ENCODE data around the gene SRRM5.
A peak's percentile ranks its signal among the peaks of the same experiment; 100 is the strongest.
"Not testable (repeated sequence)": the region's sequence is repeated elsewhere in the genome, so short reads cannot be mapped to it uniquely, and the experiment has no call there.

SRRM5 gene

GRCh38 chr19:43591904-43592772 lies 19.8 kb upstream of the SRRM5 start:
- no peak for DNase-seq

DNA sequence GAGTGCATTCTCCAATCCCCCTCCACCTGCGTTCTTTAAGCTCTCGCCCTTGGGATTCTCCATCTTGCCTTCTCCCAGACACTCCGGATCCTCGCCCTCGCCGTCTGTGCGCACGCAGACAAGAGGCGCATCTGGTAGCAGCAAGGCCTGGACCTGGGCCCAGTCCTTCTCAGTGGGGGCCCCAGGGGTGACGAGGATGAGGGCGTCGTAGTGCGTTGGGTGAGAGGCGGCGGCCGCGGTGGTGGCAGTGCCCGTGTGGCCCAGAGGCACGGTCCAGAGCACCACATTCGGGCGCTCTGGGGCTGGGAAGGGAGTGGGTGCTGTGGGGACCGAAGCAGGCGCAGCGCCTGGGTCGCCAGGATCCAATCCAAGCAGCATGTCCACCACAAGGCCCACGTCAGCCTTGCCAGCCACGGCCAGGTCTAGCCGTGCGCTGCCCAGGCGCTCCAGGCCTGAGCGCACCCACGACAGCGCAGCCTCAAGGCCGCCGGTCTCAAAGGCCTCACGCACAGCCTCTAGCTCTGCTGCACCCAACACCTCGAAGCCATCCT lies 19.0 kb upstream of the SRRM5 start:
- no peak for DNase-seq

DNA sequence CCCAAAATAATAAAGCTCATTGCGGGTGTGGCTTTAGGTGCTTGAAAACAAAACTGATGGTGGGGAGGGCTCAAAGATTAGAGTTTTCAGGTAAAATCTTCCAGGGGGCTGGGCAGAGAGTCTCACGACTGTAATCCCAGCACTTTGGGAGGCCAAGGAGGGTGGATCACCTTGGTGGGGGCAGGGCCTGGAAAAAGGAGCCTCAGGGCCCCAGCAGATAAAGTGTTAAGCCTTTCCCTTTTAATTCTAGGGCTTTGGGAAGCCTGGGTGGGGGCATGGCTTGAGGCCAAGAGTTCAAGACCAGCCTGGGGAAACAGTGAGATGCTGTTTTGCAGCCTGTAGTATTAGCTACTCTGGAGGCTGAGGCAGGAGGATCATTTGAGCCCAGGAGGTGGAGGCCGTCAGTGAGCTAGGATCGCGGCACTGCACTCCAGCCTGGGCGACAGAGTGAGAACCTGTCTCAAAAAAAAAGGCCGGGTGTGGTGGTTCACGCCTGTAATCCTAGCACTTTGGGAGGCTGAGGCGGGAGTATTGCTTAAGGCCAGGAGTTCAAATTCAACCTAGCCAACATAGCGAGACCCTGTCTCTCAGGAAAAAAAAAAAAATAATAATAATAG lies 17.7 kb upstream of the SRRM5 start:
- no peak for DNase-seq

DNA sequence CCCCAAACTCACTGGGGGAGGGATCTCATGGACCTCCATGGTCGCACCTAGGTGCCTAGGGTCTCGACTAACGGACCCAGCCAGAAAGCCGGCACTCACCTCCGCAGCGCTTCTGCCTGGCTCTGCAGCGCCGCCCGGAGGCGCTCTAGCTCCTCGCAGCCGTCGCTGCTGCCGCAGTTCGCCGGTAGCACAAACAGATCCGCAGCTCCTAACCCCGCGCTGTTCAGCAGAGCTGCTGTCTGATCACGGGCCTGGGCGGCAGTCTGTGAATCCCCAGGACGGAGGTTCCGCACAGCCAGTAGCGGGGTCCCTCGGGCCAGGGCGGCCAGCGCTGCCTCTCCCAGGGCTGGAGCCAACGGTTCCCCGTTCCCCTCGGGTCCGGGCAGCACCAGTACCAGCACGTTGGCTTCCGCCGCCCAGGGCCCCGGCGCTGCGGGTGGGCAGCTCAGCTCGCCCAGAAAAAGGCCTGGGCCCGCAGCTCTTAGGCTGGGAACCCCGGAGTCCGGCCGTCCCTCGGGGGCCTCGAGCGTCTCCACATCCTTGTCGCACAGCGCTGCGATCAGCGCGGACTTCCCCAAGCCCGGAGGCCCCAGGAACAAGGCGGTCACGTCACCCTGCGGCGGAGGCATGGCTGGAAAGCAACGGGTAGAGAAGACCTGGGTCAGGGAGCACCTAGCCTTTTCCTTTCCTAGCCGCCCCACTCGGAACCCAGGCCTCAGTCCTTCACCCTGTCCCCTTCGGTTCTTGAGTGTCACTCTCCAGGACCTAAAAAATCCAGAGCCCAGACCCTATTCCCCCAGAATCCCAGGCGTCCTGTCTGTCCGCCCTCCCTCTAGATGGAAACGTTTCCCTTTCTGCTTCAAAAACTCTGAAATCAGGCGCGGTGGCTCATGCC lies 16.9 kb upstream of the SRRM5 start:
- DNase-seq = peak; percentile 78

GRCh38 chr19:43595605-43595998 lies 16.3 kb upstream of the SRRM5 start:
- DNase-seq = no peak

DNA sequence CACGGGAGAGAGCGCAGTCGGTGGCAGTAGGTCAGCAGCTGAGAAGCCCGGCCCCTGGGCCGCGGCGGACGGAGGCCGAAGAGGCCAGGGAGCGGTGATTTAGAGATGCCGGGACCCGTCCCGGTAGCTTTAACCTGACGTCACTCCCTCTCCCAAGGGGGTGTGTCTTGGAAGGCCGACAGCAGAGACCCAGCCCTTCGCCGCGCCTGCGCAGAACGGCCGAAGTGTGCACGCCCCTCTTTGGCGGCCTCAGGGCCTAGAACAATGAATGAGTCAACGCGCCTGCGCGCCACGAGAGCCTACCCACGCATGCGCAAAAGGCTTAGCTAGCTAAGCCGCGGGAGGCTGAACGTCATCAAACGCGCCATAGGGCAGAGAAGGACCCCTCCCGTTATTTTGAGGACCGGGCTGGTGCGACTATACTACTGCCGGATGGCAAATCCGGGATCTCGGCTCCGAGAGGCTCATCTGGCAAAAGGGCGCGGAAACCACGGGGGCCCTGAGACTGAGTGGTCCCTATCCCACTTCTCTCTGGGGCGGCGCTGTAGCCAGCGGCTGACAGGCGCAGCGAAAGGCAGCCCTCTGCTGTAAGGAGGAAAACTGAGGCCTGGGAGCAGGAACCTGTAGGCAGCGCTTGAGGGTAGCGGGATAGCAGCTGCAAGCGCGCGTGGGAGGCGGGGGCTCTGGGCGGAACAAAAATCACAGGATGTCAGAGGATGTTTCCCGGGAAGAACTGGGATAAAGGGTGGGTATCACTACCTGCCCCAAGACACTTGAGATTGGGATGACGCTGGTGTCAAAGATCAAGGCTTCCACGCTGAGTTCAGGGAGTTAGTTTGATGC lies 15.7 kb upstream of the SRRM5 start, which contains the start of the genes IRGQ and ZNF576:
Gene IRGQ (minus strand): TSS at position 136 of the 843 bp plus-strand sequence. CDS start 796 bp downstream, outside the sequence.
Gene ZNF576 (plus strand): TSS at position 597 of the 843 bp plus-strand sequence. CDS start 514 bp downstream, outside the sequence.
- peak; percentile 100 for DNase-seq

DNA sequence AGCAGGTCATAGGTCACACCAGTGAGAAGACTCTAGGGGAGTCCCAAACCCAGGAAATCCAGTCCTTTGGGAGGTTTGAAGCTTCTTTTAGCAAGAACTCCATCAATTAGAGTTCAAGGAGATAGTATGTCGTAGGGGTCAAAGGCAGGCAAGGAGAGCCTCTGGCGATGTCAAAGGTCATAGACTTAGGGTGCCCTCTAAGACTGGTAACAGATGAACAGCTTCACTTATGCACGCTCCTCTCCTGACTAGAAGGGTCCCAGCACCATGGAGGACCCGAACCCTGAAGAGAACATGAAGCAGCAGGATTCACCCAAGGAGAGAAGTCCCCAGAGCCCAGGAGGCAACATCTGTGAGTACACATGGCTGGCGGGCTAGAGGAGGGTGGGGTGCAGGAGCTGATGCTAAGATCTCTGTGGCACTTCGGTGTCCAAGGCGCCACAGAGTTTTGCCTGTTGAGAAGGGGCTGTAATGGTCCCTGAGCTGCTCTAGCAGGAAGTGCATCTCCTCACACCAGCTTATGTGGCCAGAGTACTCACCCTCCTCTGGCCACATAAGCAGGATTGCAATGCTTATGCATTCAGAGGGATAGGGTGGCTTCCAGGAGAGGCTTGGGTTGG lies 14.9 kb upstream of the SRRM5 start:
- DNase-seq = no peak

DNA sequence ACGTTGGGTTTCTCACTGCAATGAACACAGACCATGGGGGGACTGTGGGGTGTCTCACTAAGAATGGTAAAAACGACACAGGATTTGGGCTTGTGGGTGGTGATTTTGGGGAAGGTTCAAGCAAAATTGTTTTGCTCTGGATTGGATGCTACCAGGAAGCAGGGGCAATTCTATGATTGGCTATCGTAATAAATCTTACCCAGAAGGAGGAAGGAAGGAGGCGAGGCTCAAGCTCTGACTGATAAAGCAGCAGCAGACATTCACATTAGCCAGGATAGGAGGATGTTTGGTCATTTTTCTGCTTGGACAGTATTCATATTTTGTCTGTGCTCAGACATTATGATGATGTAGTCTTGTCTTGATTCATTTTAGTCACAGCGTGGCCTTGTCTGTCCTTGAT lies 14.0 kb upstream of the SRRM5 start:
- DNase-seq = no peak

DNA sequence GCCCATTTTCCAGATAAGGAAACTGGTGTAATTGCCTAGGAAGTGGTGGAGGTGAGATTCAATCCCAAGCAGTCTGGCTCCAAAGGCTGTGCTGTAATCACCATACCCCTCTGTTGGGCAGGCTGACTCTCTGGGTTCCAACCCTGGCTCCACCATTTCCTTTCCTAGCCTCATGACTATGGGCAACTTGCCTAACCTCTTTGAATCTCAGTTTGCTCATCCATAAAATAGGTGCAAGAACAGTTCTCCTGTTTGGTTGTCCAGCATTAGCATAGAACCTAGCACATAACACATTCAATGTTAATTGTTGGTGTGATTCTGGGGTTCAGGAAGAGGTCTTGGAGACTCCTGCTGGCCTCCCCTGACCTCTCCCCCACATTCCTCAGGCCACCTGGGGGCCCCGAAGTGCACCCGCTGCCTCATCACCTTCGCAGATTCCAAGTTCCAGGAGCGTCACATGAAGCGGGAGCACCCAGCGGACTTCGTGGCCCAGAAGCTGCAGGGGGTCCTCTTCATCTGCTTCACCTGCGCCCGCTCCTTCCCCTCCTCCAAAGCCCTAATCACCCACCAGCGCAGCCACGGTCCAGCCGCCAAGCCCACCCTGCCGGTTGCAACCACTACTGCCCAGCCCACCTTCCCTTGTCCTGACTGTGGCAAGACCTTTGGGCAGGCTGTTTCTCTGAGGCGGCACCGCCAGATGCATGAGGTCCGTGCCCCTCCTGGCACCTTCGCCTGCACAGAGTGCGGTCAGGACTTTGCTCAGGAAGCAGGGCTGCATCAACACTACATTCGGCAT lies 13.2 kb upstream of the SRRM5 start:
- no peak for DNase-seq

DNA sequence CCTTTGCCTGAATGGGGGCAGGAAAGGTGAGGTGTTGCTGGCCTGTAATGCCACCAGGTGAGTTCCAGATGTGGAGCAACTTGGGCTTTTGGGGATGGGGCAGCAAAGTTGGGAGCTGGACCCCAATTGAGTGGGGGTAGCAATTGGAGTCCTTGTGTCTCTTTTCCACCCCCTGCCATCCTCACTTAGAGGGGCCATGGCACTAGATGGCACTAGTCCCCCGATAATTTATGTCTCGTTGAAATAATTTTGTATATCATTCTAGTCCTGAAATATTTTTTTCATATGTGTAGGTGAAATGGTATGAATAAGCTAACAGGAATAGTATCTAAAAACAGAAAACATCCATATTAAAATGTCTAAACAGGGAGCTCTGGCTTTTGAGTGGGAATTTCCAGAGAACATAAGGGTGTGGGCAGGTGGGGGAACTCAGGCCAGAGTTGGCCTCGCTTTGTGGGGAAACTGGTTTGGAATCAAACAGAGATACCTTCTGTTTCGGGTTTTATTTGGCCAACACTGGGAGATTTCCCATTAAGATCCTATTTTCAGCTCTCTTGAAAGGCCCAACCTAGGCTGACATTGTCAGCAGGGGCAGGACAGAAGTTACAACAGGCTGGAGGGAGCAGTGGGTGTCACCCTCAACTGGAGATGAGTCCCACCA lies 12.1 kb upstream of the SRRM5 start:
- no peak for DNase-seq

GRCh38 chr19:43600326-43600725 lies 11.6 kb upstream of the SRRM5 start:
- not testable (repeated sequence) for DNase-seq

DNA sequence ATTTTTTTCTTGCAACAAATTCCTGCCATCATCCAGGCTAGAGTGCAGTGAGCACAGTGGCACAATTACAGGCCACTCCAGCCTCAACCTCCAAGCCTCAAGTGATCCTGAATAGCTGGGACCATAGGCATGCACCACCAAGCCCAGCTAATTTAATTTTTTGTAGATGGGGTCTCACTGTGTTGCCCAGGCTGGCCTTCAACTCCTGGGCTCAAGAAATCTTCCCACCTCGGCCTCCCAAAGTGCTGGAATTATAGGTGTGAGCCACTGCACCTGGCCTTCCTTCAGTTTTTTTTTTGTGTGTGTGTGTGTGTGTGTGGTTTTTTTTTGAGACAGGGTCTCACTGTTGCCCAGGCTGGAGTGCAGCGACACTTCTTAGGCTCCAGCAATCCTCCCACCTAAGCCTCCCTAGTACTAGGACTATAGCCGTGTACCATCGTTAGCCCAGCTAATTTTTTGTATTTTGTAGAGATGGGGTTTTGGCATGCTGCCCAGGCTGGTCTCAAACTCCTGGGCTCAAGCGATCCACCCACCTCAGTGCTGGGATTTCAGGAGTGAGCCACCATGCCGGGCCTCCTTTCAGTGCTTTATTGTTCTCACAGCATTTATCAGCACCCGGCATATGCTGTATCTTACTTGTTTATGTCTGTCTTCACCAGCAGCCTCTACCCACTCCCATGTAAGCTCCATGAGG lies 5.9 kb upstream of the SRRM5 start:
- no peak for DNase-seq

DNA sequence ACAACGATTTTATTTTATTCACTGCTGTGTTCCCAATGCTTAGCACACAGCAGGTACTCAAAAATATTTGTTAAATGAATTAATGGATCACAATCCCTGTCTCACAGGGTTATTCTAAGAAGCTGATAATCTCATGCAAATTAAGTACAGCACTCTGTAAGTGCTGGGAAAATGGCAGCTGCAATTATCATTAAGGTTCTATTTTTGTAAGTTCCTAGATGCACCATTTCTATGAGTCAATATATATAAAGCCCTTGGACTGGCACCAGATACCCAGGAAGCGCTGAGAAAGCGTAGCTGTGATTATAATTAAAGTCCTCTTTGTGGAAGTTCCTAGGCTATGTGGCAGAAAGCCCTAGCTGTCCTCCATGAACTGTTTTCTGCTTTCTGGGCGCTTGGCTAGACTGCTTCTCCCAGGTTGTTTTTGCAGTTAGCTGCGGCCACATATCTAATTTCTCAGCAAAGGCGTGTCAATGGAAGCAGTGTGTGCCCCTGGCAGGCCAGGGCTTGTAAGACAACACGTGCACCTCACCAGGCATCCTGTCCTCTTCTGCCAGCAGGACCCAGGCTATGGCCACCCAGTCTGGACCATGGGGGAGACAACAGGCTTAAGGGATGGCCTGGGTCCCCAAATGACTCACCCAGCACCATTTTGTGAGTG lies 5.2 kb upstream of the SRRM5 start:
- no peak for DNase-seq

DNA sequence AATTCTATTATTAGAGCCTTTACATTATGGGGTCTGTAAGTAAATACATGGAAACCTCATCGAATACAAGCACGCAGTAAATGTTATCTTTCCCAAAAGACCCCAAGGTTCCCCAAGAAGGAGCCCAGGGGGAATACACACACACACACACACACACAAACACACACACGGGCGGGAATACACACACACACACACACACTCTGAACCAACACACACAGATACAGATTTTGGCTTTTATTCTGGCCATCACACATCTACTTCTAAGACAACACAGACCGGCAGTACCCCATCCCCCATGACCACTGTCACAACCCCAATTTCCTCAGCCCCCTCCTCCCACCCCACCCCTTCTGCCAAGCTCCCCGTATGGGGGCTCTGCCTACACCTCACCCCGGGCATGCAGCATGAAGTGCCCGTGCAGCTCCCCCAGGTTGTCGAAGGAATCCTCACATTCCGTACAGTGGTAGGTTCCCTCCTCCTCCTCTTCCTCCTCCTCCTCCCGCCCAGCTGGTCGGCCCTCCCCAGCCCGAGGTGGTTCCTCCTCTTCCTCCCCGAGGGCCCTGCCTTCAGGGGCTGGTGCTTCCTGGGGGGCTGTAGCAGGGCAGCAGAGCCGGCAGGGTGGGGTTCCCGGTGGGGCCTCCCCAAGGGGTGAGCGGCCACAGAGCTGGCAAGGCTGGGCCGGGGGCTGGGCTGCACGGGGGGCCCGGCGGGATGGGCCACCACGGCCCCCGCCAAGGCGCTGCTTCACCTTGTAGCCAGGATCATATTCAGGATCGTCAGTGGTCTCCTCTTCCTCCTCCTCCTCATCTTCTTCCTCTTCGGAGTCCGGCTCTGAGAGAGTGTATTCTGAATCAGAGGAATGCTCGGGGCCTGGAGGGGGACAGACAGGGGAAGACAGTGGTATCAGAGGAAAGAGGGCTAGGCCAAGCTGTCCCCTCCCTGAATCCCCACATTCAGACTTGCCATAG lies 4.4 kb upstream of the SRRM5 start:
- no peak for DNase-seq

- DNase-seq = no peak
Measured at GRCh38 chr19:43609872-43610271, 2.0 kb upstream of the SRRM5 start.

GRCh38 chr19:43610493-43610892 lies 1.4 kb upstream of the SRRM5 start:
- DNase-seq = no peak

DNA sequence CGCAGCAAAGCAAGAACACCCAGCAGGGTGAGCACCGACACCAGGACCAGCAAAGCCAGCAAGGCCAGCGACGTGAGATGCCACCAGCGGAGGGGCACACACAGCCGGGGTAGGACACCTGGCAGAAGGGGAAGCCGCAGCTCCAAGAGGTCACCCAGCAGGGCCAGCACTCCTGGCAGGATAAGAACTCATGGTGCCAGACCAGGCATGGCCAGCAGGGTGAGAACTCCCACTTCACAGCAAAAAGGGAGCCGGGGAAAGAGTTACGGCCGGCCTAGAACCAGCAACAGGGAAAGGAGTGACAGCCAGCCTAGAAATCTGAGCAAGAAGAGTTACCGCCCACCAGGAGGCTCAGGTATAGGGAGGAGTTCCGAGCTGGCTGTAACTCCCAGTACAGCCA lies 486 bp downstream of the SRRM5 start:
- no peak for DNase-seq

DNA sequence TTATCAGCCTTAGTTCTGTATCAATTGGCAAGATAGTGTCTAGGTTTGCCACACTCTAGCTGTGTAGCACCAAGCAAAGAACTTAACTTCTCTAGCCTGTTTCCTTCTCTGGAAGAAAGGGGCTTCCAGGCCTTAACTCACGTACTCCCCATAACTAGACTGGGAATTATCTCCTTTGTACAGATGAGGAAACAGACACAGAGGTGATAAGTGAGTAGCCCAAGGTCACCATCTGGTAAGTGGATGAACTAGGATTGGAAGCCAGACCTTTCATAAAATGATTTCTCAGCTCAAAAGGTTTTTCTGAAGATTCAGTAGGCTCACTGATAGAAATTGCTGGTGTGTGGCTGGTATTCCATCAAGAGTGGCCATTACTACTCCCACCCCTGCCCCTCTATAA lies 4.4 kb downstream of the SRRM5 start:
- DNase-seq = no peak
